Liver (tissue), 9 donors: ENCODE measurements around the gene FAM174A. TPM values are rescaled to one million over a fixed set of nuclear protein-coding genes. Genes with fewer than 3 reads are reported as not detected.

ENCODE experiments used
- DNase-seq: peaks from one replicate; pipeline ENCODE4 v3.0.0-alpha.2; 2017; ENCODE audit warnings: low spot score
- H3K27ac ChIP-seq, 2 donors: one replicate each; pipeline ENCODE4 v1.7.0; 2013; ENCODE audit warnings: inconsistent platforms in 2 of 2, low read length in 2 of 2, control low read depth in 1 of 2, low read depth in 1 of 2, mild to moderate bottlenecking in 1 of 2
- H3K27me3 ChIP-seq, 4 donors: one replicate each; pipeline versions ENCODE4 v1.6.1 to v1.7.0; 2013; ENCODE audit warnings: low read length in 3 of 4, inconsistent platforms in 1 of 4, mild to moderate bottlenecking in 1 of 4, moderate library complexity in 1 of 4; ENCODE audit not compliant: control insufficient read depth in 4 of 4, insufficient read depth in 4 of 4
- H3K36me3 ChIP-seq, 4 donors: one replicate each; pipeline versions ENCODE4 v1.6.1 to v1.7.0; 2013; ENCODE audit warnings: low read length in 3 of 4, mild to moderate bottlenecking in 3 of 4, low read depth in 1 of 4, moderate library complexity in 1 of 4; ENCODE audit not compliant: control insufficient read depth in 4 of 4, insufficient read depth in 3 of 4
- H3K4me1 ChIP-seq, 4 donors: one replicate each; pipeline versions ENCODE4 v1.6.1 to v1.7.0; 2013; ENCODE audit warnings: low read length in 3 of 4, mild to moderate bottlenecking in 3 of 4, moderate library complexity in 1 of 4; ENCODE audit not compliant: control insufficient read depth in 4 of 4, insufficient read depth in 4 of 4
- H3K4me3 ChIP-seq, 3 donors: one replicate each; pipeline versions ENCODE4 v1.6.1 to v1.7.0; 2013; ENCODE audit warnings: low read length in 3 of 3, control low read depth in 1 of 3, low read depth in 1 of 3, mild to moderate bottlenecking in 1 of 3
- H3K9ac ChIP-seq, 2 donors: one replicate each; pipeline ENCODE4 v1.7.0; 2013; ENCODE audit warnings: low read length in 2 of 2, mild to moderate bottlenecking in 2 of 2, moderate library complexity in 2 of 2, control low read depth in 1 of 2, low read depth in 1 of 2
- H3K9me3 ChIP-seq, 4 donors: one replicate each; pipeline versions ENCODE4 v1.6.1 to v1.7.0; 2013; ENCODE audit warnings: low read length in 3 of 4; ENCODE audit not compliant: control insufficient read depth in 4 of 4
- CTCF ChIP-seq: fragments of 150-350 bp; IDR thresholded peaks from 2 replicates; pipeline ENCODE4 v1.5.1; 2017; ENCODE audit warnings: improper control_type of control experiment, low read depth, low read length; ENCODE audit not compliant: missing input control
- EGR1 ChIP-seq, 2 donors: IDR thresholded peaks; 2 replicates each; pipeline ENCODE4 v1.6.1; 2016 to 2018; ENCODE audit warnings: antibody characterized with exemption in 2 of 2, low read depth in 2 of 2
- FOXA1 ChIP-seq: IDR thresholded peaks from 2 replicates; pipeline ENCODE4 v1.6.1; 2016; ENCODE audit warnings: antibody characterized with exemption
- GABPA ChIP-seq, 2 donors: IDR thresholded peaks in 1 of 2; conservative IDR thresholded peaks in 1 of 2; 2 replicates each; pipeline ENCODE4 v1.6.1; 2016; ENCODE audit warnings: antibody characterized with exemption in 2 of 2, mild to moderate bottlenecking in 1 of 2, moderate library complexity in 1 of 2
- HNF4A ChIP-seq, 2 donors: conservative IDR thresholded peaks; 2 replicates each; pipeline ENCODE4 v1.6.1; 2016; ENCODE audit warnings: antibody characterized with exemption in 2 of 2, mild to moderate bottlenecking in 2 of 2
- HNF4G ChIP-seq: IDR thresholded peaks from 2 replicates; pipeline ENCODE4 v1.6.1; 2016; ENCODE audit warnings: antibody characterized with exemption
- JUND ChIP-seq, 2 donors: IDR thresholded peaks; 2 replicates each; pipeline ENCODE4 v1.6.1; 2016; ENCODE audit warnings: antibody characterized with exemption in 2 of 2
- MAX ChIP-seq: IDR thresholded peaks from 2 replicates; pipeline ENCODE4 v1.6.1; 2016; ENCODE audit warnings: antibody characterized with exemption
- NR2F2 ChIP-seq: IDR thresholded peaks from 2 replicates; pipeline ENCODE4 v1.6.1; 2016; ENCODE audit warnings: antibody characterized with exemption
- RAD21 ChIP-seq, 2 donors: IDR thresholded peaks; 2 replicates each; pipeline ENCODE4 v1.6.1; 2016; ENCODE audit warnings: antibody characterized with exemption in 2 of 2, mild to moderate bottlenecking in 2 of 2
- REST ChIP-seq: IDR thresholded peaks from 2 replicates; pipeline ENCODE4 v1.6.1; 2016; ENCODE audit warnings: antibody characterized with exemption, mild to moderate bottlenecking
- RXRA ChIP-seq, 2 donors: IDR thresholded peaks; 2 replicates each; pipeline ENCODE4 v1.6.1; 2017 to 2018; ENCODE audit warnings: antibody characterized with exemption in 2 of 2, mild to moderate bottlenecking in 1 of 2
- SP1 ChIP-seq: IDR thresholded peaks from 2 replicates; pipeline ENCODE4 v1.6.1; 2018; ENCODE audit warnings: antibody characterized with exemption, mild to moderate bottlenecking
- TAF1 ChIP-seq: conservative IDR thresholded peaks from 2 replicates; pipeline ENCODE4 v1.6.1; 2016; ENCODE audit warnings: antibody characterized with exemption, mild to moderate bottlenecking
- YY1 ChIP-seq: IDR thresholded peaks from 2 replicates; pipeline ENCODE4 v1.6.1; 2016; ENCODE audit warnings: antibody characterized with exemption, mild to moderate bottlenecking
- ZBTB33 ChIP-seq: IDR thresholded peaks from 2 replicates; pipeline ENCODE4 v1.6.1; 2016; ENCODE audit warnings: antibody characterized with exemption
- whole genome bisulfite sequencing: extraction: QIAGEN DNeasy Blood & Tissue Kit; methylation state at CpG from one replicate; pipeline ENCODE4 v1.1.7; 2013; 5-methylcytosine and 5-hydroxymethylcytosine counted together
- polyA plus RNA-seq, 2 donors: library from polyadenylated mRNA; stranded (reverse) in 1 of 2; unstranded in 1 of 2; fragments of 200-250 nt in 1 of 2; fragments of >200 nt in 1 of 2; fragmentation: Nextera tagmentation in 1 of 2; extraction: Ambion mirVana in 1 of 2; gene quantifications; one replicate each; pipeline versions ENCODE4 v1.2.1 to v1.2.3, GENCODE V29; 2013 to 2015
- total RNA-seq, 2 donors: library from RNA; depleted of rRNA; stranded (reverse); fragments of >200 nt; gene quantifications; one replicate each; pipeline ENCODE4 v1.2.3, GENCODE V29; 2014
- donor health status: healthy.
- donor health status: healthy.
- donor health status: healthy.
- donor health status: healthy.
- donor health status: healthy.

The FAM174A gene
- total and polyA plus RNA-seq, 4 donors = 8.4 to 20.4 (median 15.9) TPM

- TF ChIP-seq CTCF = no peak
- TF ChIP-seq HNF4G = no peak
- TF ChIP-seq SP1 = no peak
- TF ChIP-seq HNF4A (conservative IDR thresholded peaks at IDR 0.05) = no peak
- no peak for TF ChIP-seq EGR1 (IDR thresholded peaks at IDR 0.05; ENCODE audit: low read depth in 2 of 2)
- TF ChIP-seq ZBTB33 = no peak
- no peak for TF ChIP-seq REST
- TF ChIP-seq RAD21 (IDR thresholded peaks at IDR 0.05) = no peak
- no peak for TF ChIP-seq YY1
- no peak for TF ChIP-seq GABPA (IDR thresholded peaks at IDR 0.05 in 1 of 2, conservative IDR thresholded peaks at IDR 0.05 in 1 of 2)
- TF ChIP-seq TAF1 = no peak
- 96% methylated on average over 5 of the region's 5 CpGs for WGBS
- Histone ChIP-seq H3K27ac (no peak overlapping the region), H3K27me3 (no peaks in the 10 kb centered on the region), H3K9ac (no peak overlapping the region), H3K9me3 (no peaks in the 10 kb centered on the region), H3K36me3 (peaks cover 0 to 2% (median 0%) of the 10 kb centered on the region in 4 donors), H3K4me3 (no peak overlapping the region), H3K4me1 (no peaks in the 10 kb centered on the region)
- DNase-seq = no peak
These were observed 49.7 kb downstream of the FAM174A start for GRCh38 chr5:100584889-100585288.

GRCh38 chr5:100590867-100591266 lies 55.7 kb downstream of the FAM174A start:
- Histone ChIP-seq H3K9ac (no peak overlapping the region), H3K9me3 (no peaks in the 10 kb centered on the region), H3K36me3 (no peaks in the 10 kb centered on the region), H3K27me3 (no peaks in the 10 kb centered on the region), H3K4me3 (no peak overlapping the region), H3K27ac (no peak overlapping the region), H3K4me1 (no peaks in the 10 kb centered on the region)
- WGBS = 94% methylated on average over 1 of the region's 1 CpG
- DNase-seq = no peak
- TF ChIP-seq GABPA (IDR thresholded peaks at IDR 0.05 in 1 of 2, conservative IDR thresholded peaks at IDR 0.05 in 1 of 2) (no peak), NR2F2 (no peak), CTCF (no peak), REST (no peak), TAF1 (no peak), JUND (IDR thresholded peaks at IDR 0.05) (no peak), YY1 (no peak), MAX (no peak), RAD21 (IDR thresholded peaks at IDR 0.05) (no peak), HNF4G (no peak), ZBTB33 (no peak), RXRA (IDR thresholded peaks at IDR 0.05) (no peak), FOXA1 (no peak)
